Neuron (in vitro differentiated cells): Measurements from ENCODE around the gene SLC66A2.

Experiments
- H2AFZ ChIP-seq: one replicate; pipeline ENCODE4 v1.6.1; 2013; ENCODE audit warnings: low read depth, mild to moderate bottlenecking, inconsistent platforms, low read length, moderate library complexity
- H3K27me3 ChIP-seq: one replicate; pipeline ENCODE4 v1.6.1; 2013; ENCODE audit warnings: low read length; ENCODE audit not compliant: insufficient read depth
- H3K36me3 ChIP-seq: one replicate; pipeline ENCODE4 v1.6.1; 2013; ENCODE audit warnings: low read length; ENCODE audit not compliant: insufficient read depth
- H3K4me1 ChIP-seq: one replicate; pipeline ENCODE4 v1.6.1; 2013; ENCODE audit warnings: low read length; ENCODE audit not compliant: insufficient read depth
- H3K4me3 ChIP-seq: 2 replicates; pipeline ENCODE4 v1.5.1; 2013; ENCODE audit warnings: mild to moderate bottlenecking, low read length, moderate library complexity
- H3K9me3 ChIP-seq: one replicate; pipeline ENCODE4 v1.6.1; 2013; ENCODE audit warnings: low read length

Gene SLC66A2

GRCh38 chr18:79943608-79944125 lies 7.8 kb downstream of the SLC66A2 start:
- peaks cover 15% of the 10 kb centered on the region for H3K9me3 ChIP-seq
- no peaks in the 10 kb centered on the region for H3K4me1 ChIP-seq
- H3K27me3 ChIP-seq = no peaks in the 10 kb centered on the region
- H2AFZ ChIP-seq = no peak overlapping the region
- H3K36me3 ChIP-seq = peaks cover 47% of the 10 kb centered on the region
- no peak overlapping the region for H3K4me3 ChIP-seq

GRCh38 chr18:79942786-79943607 lies 8.5 kb downstream of the SLC66A2 start:
- Histone ChIP-seq H2AFZ (no peak overlapping the region), H3K36me3 (peaks cover 41% of the 10 kb centered on the region), H3K4me3 (no peak overlapping the region), H3K9me3 (peaks cover 16% of the 10 kb centered on the region), H3K4me1 (no peaks in the 10 kb centered on the region), H3K27me3 (no peaks in the 10 kb centered on the region)

GRCh38 chr18:79942211-79942610 lies 9.2 kb downstream of the SLC66A2 start:
- no peaks in the 10 kb centered on the region for H3K27me3 ChIP-seq
- no peaks in the 10 kb centered on the region for H3K4me1 ChIP-seq
- no peak overlapping the region for H3K4me3 ChIP-seq
- no peak overlapping the region for H2AFZ ChIP-seq
- peaks cover 20% of the 10 kb centered on the region for H3K9me3 ChIP-seq
- H3K36me3 ChIP-seq = peaks cover 40% of the 10 kb centered on the region

- Histone ChIP-seq H3K36me3 (peaks cover 39% of the 10 kb centered on the region), H3K27me3 (no peaks in the 10 kb centered on the region), H2AFZ (no peak overlapping the region), H3K4me3 (no peak overlapping the region), H3K4me1 (no peaks in the 10 kb centered on the region), H3K9me3 (peaks cover 23% of the 10 kb centered on the region)
Measured at GRCh38 chr18:79941473-79942119, 9.9 kb downstream of the SLC66A2 start.

GRCh38 chr18:79940814-79941472 lies 10.5 kb downstream of the SLC66A2 start:
- H2AFZ ChIP-seq = no peak overlapping the region
- no peaks in the 10 kb centered on the region for H3K27me3 ChIP-seq
- no peaks in the 10 kb centered on the region for H3K4me1 ChIP-seq
- H3K4me3 ChIP-seq = no peak overlapping the region
- peaks cover 39% of the 10 kb centered on the region for H3K36me3 ChIP-seq
- peaks cover 25% of the 10 kb centered on the region for H3K9me3 ChIP-seq

- peaks cover 41% of the 10 kb centered on the region for H3K36me3 ChIP-seq
- H3K9me3 ChIP-seq = peaks cover 26% of the 10 kb centered on the region
- H3K27me3 ChIP-seq = no peaks in the 10 kb centered on the region
- no peak overlapping the region for H2AFZ ChIP-seq
- no peak overlapping the region for H3K4me3 ChIP-seq
- no peaks in the 10 kb centered on the region for H3K4me1 ChIP-seq
Measured at GRCh38 chr18:79940126-79940813, 11.2 kb downstream of the SLC66A2 start.

GRCh38 chr18:79939096-79939495 lies 12.4 kb downstream of the SLC66A2 start:
- peaks cover 28% of the 10 kb centered on the region for H3K9me3 ChIP-seq
- H3K36me3 ChIP-seq = peaks cover 41% of the 10 kb centered on the region
- H3K27me3 ChIP-seq = no peaks in the 10 kb centered on the region
- no peak overlapping the region for H2AFZ ChIP-seq
- H3K4me3 ChIP-seq = no peak overlapping the region
- H3K4me1 ChIP-seq = peaks cover 3% of the 10 kb centered on the region

GRCh38 chr18:79938196-79938595 lies 13.3 kb downstream of the SLC66A2 start:
- H3K4me1 ChIP-seq = peaks cover 4% of the 10 kb centered on the region

GRCh38 chr18:79937103-79937860 lies 14.2 kb downstream of the SLC66A2 start:
- Histone ChIP-seq H3K36me3 (peaks cover 32% of the 10 kb centered on the region), H3K4me3 (no peak overlapping the region), H2AFZ (no peak overlapping the region), H3K4me1 (peaks cover 4% of the 10 kb centered on the region), H3K27me3 (no peaks in the 10 kb centered on the region), H3K9me3 (peaks cover 26% of the 10 kb centered on the region)

More at GRCh38 chr18:79938196-79938595, 13.3 kb downstream of the SLC66A2 start:
- H3K9me3 ChIP-seq = peaks cover 28% of the 10 kb centered on the region
- no peak overlapping the region for H2AFZ ChIP-seq
- H3K4me3 ChIP-seq = no peak overlapping the region
- no peaks in the 10 kb centered on the region for H3K27me3 ChIP-seq
- peaks cover 41% of the 10 kb centered on the region for H3K36me3 ChIP-seq

- H3K4me1 ChIP-seq = peaks cover 4% of the 10 kb centered on the region
- no peaks in the 10 kb centered on the region for H3K27me3 ChIP-seq
- peaks cover 26% of the 10 kb centered on the region for H3K36me3 ChIP-seq
- H3K4me3 ChIP-seq = no peak overlapping the region
- H2AFZ ChIP-seq = no peak overlapping the region
- peaks cover 27% of the 10 kb centered on the region for H3K9me3 ChIP-seq
Measured at GRCh38 chr18:79936641-79937040, 14.8 kb downstream of the SLC66A2 start.

GRCh38 chr18:79935925-79936324 lies 15.5 kb downstream of the SLC66A2 start:
- peaks cover 4% of the 10 kb centered on the region for H3K4me1 ChIP-seq
- H3K36me3 ChIP-seq = peaks cover 20% of the 10 kb centered on the region
- H2AFZ ChIP-seq = no peak overlapping the region
- H3K9me3 ChIP-seq = peaks cover 26% of the 10 kb centered on the region
- no peak overlapping the region for H3K4me3 ChIP-seq
- H3K27me3 ChIP-seq = no peaks in the 10 kb centered on the region

- peaks cover 24% of the 10 kb centered on the region for H3K9me3 ChIP-seq
- peaks cover 4% of the 10 kb centered on the region for H3K4me1 ChIP-seq
- no peaks in the 10 kb centered on the region for H3K27me3 ChIP-seq
- H3K36me3 ChIP-seq = peaks cover 17% of the 10 kb centered on the region
- H3K4me3 ChIP-seq = no peak overlapping the region
- no peak overlapping the region for H2AFZ ChIP-seq
Measured at GRCh38 chr18:79935499-79935898, 16.0 kb downstream of the SLC66A2 start.
